Glutamatergic neuron (in vitro differentiated cells): ENCODE results near the gene SMYD4. TPM values are rescaled to one million over a fixed set of nuclear protein-coding genes. Genes with fewer than 3 reads are reported as not detected.
"Not testable (repeated sequence)": the region's sequence is repeated elsewhere in the genome, so short reads cannot be mapped to it uniquely, and the experiment has no call there.

Source experiments
- DNase-seq: peaks from one replicate; pipeline ENCODE4 v3.0.0; 2022
- H3K27ac Mint-ChIP-seq: one replicate; pipeline ENCODE4 v1.8.0; 2020; ENCODE audit warnings: mild to moderate bottlenecking, mixed read lengths, inconsistent platforms; ENCODE audit not compliant: unreplicated experiment
- H3K27me3 Mint-ChIP-seq: one replicate; pipeline ENCODE4 v1.8.0; 2020; ENCODE audit warnings: mild to moderate bottlenecking, moderate library complexity, mixed read lengths, inconsistent platforms; ENCODE audit not compliant: unreplicated experiment
- H3K36me3 Mint-ChIP-seq: one replicate; pipeline ENCODE4 v1.8.0; 2020; ENCODE audit warnings: mild to moderate bottlenecking, mixed read lengths, inconsistent platforms; ENCODE audit not compliant: unreplicated experiment
- H3K4me1 Mint-ChIP-seq: one replicate; pipeline ENCODE4 v1.8.0; 2020; ENCODE audit warnings: mild to moderate bottlenecking, low read depth, mixed read lengths, inconsistent platforms; ENCODE audit not compliant: unreplicated experiment
- H3K4me3 Mint-ChIP-seq: one replicate; pipeline ENCODE4 v1.8.0; 2020; ENCODE audit warnings: mild to moderate bottlenecking, mixed read lengths, inconsistent platforms; ENCODE audit not compliant: unreplicated experiment
- H3K9me3 Mint-ChIP-seq: one replicate; pipeline ENCODE4 v1.8.0; 2020; ENCODE audit warnings: mild to moderate bottlenecking, moderate library complexity, mixed read lengths, inconsistent platforms; ENCODE audit not compliant: unreplicated experiment
- total RNA-seq: library from RNA; stranded (reverse); fragmentation: NEBNext Ultra II Directional; extraction: Animal tissue kit (Norgen Biotek cat#: 25700); gene quantifications from one replicate; pipeline ENCODE4 v1.2.1, GENCODE V29; 2021; ENCODE audit not compliant: unreplicated experiment
- TF ChIP-seq, protein P1 (sequence below): fragments of 200-600 bp; sonication (generic); IDR thresholded peaks from one replicate; pipeline ENCODE4 v1.5.0; 2021; ENCODE audit not compliant: partially characterized antibody, unreplicated experiment

The SMYD4 gene
- total RNA-seq, 1 donor from 2014 or later: 11.4 TPM

DNA sequence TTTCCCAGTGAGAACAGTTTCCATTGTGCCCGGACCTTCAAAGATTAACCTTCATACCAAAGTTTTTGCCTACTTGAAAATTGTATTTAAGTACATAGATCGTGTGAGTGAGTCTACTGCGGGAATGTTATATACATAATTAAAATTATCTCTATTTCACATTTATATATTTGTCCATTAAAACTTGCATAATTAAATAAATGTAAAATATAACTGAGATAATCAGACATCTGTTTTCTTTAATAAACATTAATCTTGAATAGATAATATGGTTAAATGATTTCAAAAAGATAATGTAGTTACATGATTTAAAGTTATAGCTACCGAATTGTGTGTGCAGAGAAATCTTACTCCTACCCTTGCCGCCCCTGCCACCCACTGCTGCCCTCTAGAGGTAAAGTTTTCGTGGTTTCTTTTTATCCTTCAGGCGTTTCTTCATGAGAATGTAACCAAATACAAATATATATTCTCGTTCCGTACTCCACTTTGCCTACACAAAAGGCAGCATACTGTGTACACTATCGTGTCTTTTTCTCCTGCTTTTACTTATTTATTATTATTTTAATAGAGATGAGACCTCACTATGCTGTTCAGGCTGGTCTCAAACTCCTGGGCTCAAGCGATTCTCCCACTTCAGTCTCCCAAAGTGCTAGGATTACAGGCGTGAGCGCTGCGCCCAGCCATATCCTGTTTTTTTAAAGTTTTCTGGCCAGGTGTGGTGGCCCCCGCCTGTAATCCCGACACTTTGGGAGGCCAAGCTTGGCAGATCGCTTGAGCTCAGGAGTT, 35.7 kb upstream of the SMYD4 start:
- no peaks in the 10 kb centered on the region for H3K36me3 Mint-ChIP-seq
- H3K4me3 Mint-ChIP-seq: no peak overlapping the region
- TF ChIP-seq, protein P1, sequence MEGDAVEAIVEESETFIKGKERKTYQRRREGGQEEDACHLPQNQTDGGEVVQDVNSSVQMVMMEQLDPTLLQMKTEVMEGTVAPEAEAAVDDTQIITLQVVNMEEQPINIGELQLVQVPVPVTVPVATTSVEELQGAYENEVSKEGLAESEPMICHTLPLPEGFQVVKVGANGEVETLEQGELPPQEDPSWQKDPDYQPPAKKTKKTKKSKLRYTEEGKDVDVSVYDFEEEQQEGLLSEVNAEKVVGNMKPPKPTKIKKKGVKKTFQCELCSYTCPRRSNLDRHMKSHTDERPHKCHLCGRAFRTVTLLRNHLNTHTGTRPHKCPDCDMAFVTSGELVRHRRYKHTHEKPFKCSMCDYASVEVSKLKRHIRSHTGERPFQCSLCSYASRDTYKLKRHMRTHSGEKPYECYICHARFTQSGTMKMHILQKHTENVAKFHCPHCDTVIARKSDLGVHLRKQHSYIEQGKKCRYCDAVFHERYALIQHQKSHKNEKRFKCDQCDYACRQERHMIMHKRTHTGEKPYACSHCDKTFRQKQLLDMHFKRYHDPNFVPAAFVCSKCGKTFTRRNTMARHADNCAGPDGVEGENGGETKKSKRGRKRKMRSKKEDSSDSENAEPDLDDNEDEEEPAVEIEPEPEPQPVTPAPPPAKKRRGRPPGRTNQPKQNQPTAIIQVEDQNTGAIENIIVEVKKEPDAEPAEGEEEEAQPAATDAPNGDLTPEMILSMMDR: peak; percentile 62
- H3K4me1 Mint-ChIP-seq: no peaks in the 10 kb centered on the region
- peak; percentile 34 for DNase-seq
- no peaks in the 10 kb centered on the region for H3K9me3 Mint-ChIP-seq
- no peak overlapping the region for H3K27ac Mint-ChIP-seq
- no peaks in the 10 kb centered on the region for H3K27me3 Mint-ChIP-seq

DNA sequence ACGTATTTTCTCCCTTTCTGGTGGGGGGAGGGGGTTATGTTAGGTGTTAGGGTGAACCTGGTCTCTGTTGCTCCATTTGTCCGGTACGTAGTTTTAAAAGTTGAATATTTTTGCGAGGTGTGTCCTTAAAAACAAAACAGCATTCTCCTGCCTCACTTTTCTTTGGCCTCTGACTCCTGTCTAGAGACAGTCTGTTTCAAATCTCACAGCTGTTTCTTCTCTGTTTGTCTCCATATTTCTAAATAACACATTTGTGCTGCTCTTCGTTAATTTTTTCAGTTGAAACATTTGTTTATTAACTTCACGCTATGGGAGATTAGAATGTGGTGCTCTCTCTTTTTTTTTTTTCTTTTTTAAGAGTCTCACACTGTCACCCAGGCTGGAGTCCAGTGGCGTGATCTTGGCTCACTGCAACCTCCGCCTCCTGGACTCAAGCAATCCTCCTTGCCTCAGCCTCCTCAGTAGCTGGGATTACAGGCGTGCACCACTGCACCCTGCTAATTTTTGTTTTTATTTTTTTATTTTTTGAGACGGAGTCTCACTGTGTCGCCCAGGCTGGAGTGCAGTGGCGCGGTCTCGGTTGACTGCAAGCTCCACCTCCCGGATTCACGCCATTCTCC, 31.8 kb upstream of the SMYD4 start:
- Mint-ChIP-seq H3K9me3 (no peaks in the 10 kb centered on the region), H3K27ac (peak overlapping the region; percentile 31), H3K36me3 (no peaks in the 10 kb centered on the region), H3K4me3 (no peak overlapping the region), H3K4me1 (peaks cover 2% of the 10 kb centered on the region), H3K27me3 (no peaks in the 10 kb centered on the region)
- TF ChIP-seq, protein P1: no peak
- no peak for DNase-seq

DNA sequence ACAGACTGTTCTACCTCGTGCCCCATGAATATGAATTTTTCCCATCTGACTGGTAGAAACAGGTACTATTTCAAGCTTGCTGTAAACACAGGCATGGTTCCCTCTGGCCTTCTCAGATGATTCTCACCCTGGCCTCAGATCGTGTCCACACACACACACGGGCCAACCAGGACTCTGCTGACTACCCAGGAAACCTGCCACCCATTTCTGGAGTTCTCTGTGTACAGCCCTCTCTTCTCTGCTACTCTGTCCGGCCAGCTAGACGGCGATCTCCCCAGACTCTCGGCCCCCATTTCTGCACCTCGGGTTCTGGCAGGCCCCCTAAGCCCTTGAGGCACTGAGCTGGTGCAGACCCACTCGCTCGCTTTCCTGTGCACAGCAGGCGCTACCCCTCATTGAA, 31.3 kb upstream of the SMYD4 start:
- Mint-ChIP-seq H3K4me1 (peaks cover 2% of the 10 kb centered on the region), H3K9me3 (no peaks in the 10 kb centered on the region), H3K27ac (no peak overlapping the region), H3K4me3 (no peak overlapping the region), H3K36me3 (no peaks in the 10 kb centered on the region), H3K27me3 (no peaks in the 10 kb centered on the region)
- DNase-seq: no peak
- TF ChIP-seq, protein P1: no peak

DNA sequence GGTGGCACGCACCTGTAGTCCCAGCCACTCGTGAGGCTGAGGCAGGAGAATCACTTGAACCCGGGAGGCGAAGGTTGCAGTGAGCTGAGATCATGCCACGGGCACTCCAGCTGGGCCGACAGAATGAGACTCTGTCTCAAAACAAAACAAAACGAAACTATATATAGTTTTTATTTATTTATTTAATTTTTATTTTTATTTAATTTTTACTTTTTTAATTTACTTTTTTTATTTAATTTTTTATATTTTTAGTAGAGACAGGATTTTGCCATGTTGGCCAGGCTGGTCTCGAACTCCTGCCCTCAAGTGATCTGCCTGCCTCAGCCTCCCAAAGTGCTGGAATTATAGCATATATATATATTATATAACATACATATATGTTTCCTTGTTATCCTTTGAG, 26.8 kb upstream of the SMYD4 start:
- not testable (repeated sequence) for H3K9me3 Mint-ChIP-seq, H3K36me3 Mint-ChIP-seq, H3K27ac Mint-ChIP-seq, H3K4me1 Mint-ChIP-seq, H3K27me3 Mint-ChIP-seq, H3K4me3 Mint-ChIP-seq, DNase-seq

DNA sequence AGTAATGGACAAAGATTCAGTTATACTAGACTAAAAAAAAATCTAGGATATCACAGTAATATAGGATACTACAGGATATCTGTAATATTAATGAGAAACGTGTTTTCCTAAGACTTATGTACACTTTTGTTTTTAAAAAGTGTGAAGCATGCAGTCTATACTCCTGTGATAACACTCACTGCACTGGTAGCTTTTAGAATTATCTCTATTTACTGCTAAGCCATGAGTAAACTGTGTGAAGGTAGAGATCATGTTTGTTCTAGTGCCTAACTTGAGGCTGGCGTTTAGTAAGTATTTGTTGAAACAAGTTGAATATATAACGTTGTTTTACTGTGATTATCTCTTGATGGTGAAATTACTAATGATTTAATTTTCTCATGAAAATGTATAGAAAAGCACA, 24.0 kb upstream of the SMYD4 start:
- no peak for DNase-seq
- Mint-ChIP-seq H3K4me3 (no peak overlapping the region), H3K4me1 (peaks cover 5% of the 10 kb centered on the region), H3K9me3 (no peaks in the 10 kb centered on the region), H3K27me3 (no peaks in the 10 kb centered on the region), H3K27ac (no peak overlapping the region), H3K36me3 (no peaks in the 10 kb centered on the region)
- TF ChIP-seq, protein P1: no peak
